Pancreas (tissue), 10 donors: ENCODE measurements around the gene ATAD3C. TPM values are rescaled to one million over a fixed set of nuclear protein-coding genes. Genes with fewer than 3 reads are reported as not detected.
"Not testable (repeated sequence)": the region's sequence is repeated elsewhere in the genome, so short reads cannot be mapped to it uniquely, and the experiment has no call there.

Experiments
- ATAC-seq, 4 donors: fragments of 200-7000 bp; cut with Tn5 transposase; one replicate each; pipeline versions ENCODE4 v1.8.0 to v1.9.1; 2020; ENCODE audit warnings: mild to moderate bottlenecking in 4 of 4, moderate library complexity in 4 of 4
- DNase-seq, 6 donors: peaks; one replicate each; pipeline ENCODE4 v3.0.0-alpha.2; 2020
- FAIRE-seq: peaks from 2 replicates; lab custom pipeline; 2012; peaks lifted over from hg19 to GRCh38; lab: Jason Lieb, UNC
- H3K27ac ChIP-seq, 4 donors: fragments of 200-600 bp; sonication (generic); 1 replicate in 3 of 4; 2 replicates in 1 of 4; pipeline versions ENCODE4 v1.5.0 to v1.8.0; 2020
- H3K27me3 ChIP-seq, 4 donors: fragments of 200-600 bp; one replicate each; pipeline ENCODE4 v1.8.0; 2021
- H3K36me3 ChIP-seq, 3 donors: fragments of 200-600 bp; sonication (generic) in 1 of 3; one replicate each; pipeline versions ENCODE4 v1.5.0 to v1.8.0; 2020 to 2021
- H3K4me1 ChIP-seq, 3 donors: fragments of 200-600 bp; one replicate each; pipeline ENCODE4 v1.8.0; 2021
- H3K4me3 ChIP-seq, 4 donors: fragments of 200-600 bp; sonication (generic) in 2 of 4; one replicate each; pipeline versions ENCODE4 v1.5.0 to v1.8.0; 2020 to 2021
- H3K9me3 ChIP-seq, 4 donors: fragments of 200-600 bp; one replicate each; pipeline ENCODE4 v1.8.0; 2021
- CTCF ChIP-seq, 4 donors: fragments of 200-600 bp; sonication (generic) in 3 of 4; IDR thresholded peaks; one replicate each; pipeline versions ENCODE4 v1.5.0 to v1.8.0; 2021; ENCODE audit warnings: antibody characterized with exemption in 4 of 4
- WGBS, 2 donors: extraction: QIAGEN DNeasy Blood & Tissue Kit; methylation state at CpG; one replicate each; pipeline ENCODE4 v1.1.7; 2013; 5-methylcytosine and 5-hydroxymethylcytosine counted together
- intact Hi-C, 3 donors: fragments of 100-400 bp; cut with DNase I; formaldehyde crosslinking; loops; one replicate each; pipeline versions ENCODE4 v1.11.1 to v1.14.2; 2022
- polyA plus RNA-seq, 2 donors: library from polyadenylated mRNA; stranded (reverse); fragments of 200-250 nt; gene quantifications; one replicate each; pipeline ENCODE4 v1.2.3, GENCODE V29; 2013
- total RNA-seq, 6 donors: library from RNA; stranded (reverse); fragmentation: NEBNext Ultra II Directional in 4 of 6; extraction: Animal tissue kit (Norgen Biotek cat#: 25700) in 4 of 6; gene quantifications; one replicate each; pipeline versions ENCODE4 v1.2.1 to v1.2.4, GENCODE V29; 2021 to 2023
- donor health status: healthy with polysubstance abuse.
- donor health status: DM: no; HTN: no; CAD: no; lungs with moderate emphysema.
- donor health status: DM: no; HTN: no; CAD: no.
- donor health status: control.
- donor health status: control.
- donor health status: Bipolar disorder and iron deficiency.
- donor health status: DM: yes; HTN: yes; CAD: no.
- donor health status: DM: no; HTN: no; CAD: no.
- donor health status: DM: no; HTN: no; CAD: no.
- donor health status: DM: yes; HTN: yes; CAD: no.

ATAD3C gene
- total and polyA plus RNA-seq, 8 donors: 2.4 to 22.0 (median 7.5) TPM

- no peak for FAIRE-seq
- Histone ChIP-seq H3K9me3 (no peaks in the 10 kb centered on the region), H3K27me3 (no peaks in the 10 kb centered on the region), H3K4me1 (peaks cover 14 to 20% (median 15%) of the 10 kb centered on the region in 3 donors), H3K4me3 (peak overlapping the region; percentile 84 to 99 (median 98)), H3K36me3 (peaks cover 0 to 14% (median 13%) of the 10 kb centered on the region in 3 donors), H3K27ac (peak overlapping the region in 2 of 4 donors; percentile 66 to 69)
- WGBS, 2 donors: 33 to 39% methylated on average over 43 of the region's 43 CpGs
- DNase-seq: peak in 2 of 6 donors; percentile 13 to 61
- intact Hi-C loops: no loop called here
- no peak for TF ChIP-seq CTCF (IDR thresholded peaks at IDR 0.05)
- peak in 1 of 4 donors; percentile 1 for ATAC-seq
Observed at GRCh38 chr1:1406101-1406820, 43.2 kb upstream of the ATAD3C start.

GRCh38 chr1:1406821-1407635 lies 42.5 kb upstream of the ATAD3C start, which contains the start of gene MRPL20:
Gene MRPL20 (minus strand): TSS chr1:1407293. CDS start chr1:1407217, 76 bp downstream.
- no peaks in the 10 kb centered on the region for H3K9me3 ChIP-seq
- FAIRE-seq (no peak), ATAC-seq (peak; percentile 98 to 99 (median 98)), DNase-seq (peak; percentile 89 to 97 (median 92))
- H3K36me3 ChIP-seq: peaks cover 0 to 14% (median 8%) of the 10 kb centered on the region in 3 donors
- peak within 1 kb of the TSS; percentile 66 to 70 (median 69) for H3K27ac ChIP-seq
- TF ChIP-seq CTCF (IDR thresholded peaks at IDR 0.05): no peak
- intact Hi-C loops: no loop called here
- WGBS, 2 donors: 0 to 1% methylated on average over 92 to 98 of the region's 98 CpGs
- peak within 1 kb of the TSS; percentile 84 to 99 (median 98) for H3K4me3 ChIP-seq
- H3K27me3 ChIP-seq: no peaks in the 10 kb centered on the region
- peaks cover 14 to 20% (median 15%) of the 10 kb centered on the region in 3 donors for H3K4me1 ChIP-seq

DNA sequence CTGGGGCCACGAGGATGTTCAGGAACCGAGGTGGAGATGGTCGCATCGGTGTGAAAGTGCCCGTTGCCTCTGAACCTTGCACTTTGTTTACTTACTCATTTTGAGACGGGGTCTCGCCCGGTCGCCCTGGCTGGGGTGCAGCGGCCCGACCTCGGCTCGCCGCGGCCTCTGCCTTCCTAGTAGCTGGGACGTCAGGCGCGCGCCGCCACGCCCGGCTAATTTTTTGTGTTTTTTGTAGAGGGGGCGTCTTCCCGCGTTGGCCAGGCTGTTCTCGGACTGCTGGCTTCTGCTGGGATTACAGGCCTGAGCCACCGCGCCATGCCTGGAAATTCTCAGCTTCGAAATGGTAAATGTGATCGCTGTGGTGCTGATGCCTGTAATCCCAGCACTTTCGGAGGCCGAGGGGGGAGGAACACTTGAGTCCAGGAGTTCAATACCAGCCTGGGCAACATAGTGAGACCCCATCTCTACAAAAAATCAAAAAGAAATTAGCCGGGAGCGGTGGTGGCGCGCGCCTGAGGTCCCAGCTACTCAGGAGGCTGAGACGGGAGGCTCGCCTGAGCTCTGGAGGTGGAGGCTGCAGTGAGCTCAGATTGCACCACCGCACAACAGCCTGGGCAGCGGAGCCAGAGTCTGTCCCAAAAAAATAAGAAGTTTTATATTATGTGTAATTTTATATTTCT lies 41.7 kb upstream of the ATAD3C start:
- ATAC-seq (peak in 2 of 4 donors; percentile 15 to 25), DNase-seq (peak in 2 of 6 donors; percentile 53 to 64), FAIRE-seq (no peak)
- H3K9me3 ChIP-seq: no peaks in the 10 kb centered on the region
- TF ChIP-seq CTCF (IDR thresholded peaks at IDR 0.05): no peak
- H3K4me3 ChIP-seq: peak overlapping the region; percentile 84 to 99 (median 98)
- 7 to 8% methylated on average over 41 of the region's 41 CpGs for WGBS, 2 donors
- peaks cover 0 to 14% (median 6%) of the 10 kb centered on the region in 3 donors for H3K36me3 ChIP-seq
- intact Hi-C loops: no loop called here
- H3K27me3 ChIP-seq: no peaks in the 10 kb centered on the region
- H3K27ac ChIP-seq: peak overlapping the region; percentile 66 to 70 (median 69)
- H3K4me1 ChIP-seq: peaks cover 14 to 20% (median 15%) of the 10 kb centered on the region in 3 donors

GRCh38 chr1:1410238-1410637 lies 39.3 kb upstream of the ATAD3C start:
- H3K27me3 ChIP-seq, H3K36me3 ChIP-seq, H3K4me3 ChIP-seq, intact Hi-C loops, ATAC-seq, H3K27ac ChIP-seq, H3K9me3 ChIP-seq, FAIRE-seq: not testable (repeated sequence)
- 75 to 77% methylated on average over 8 of the region's 8 CpGs for WGBS, 2 donors
- H3K4me1 ChIP-seq: peaks cover 14 to 18% (median 15%) of the 10 kb centered on the region in 3 donors
- DNase-seq: peak in 1 of 6 donors; percentile 5

DNA sequence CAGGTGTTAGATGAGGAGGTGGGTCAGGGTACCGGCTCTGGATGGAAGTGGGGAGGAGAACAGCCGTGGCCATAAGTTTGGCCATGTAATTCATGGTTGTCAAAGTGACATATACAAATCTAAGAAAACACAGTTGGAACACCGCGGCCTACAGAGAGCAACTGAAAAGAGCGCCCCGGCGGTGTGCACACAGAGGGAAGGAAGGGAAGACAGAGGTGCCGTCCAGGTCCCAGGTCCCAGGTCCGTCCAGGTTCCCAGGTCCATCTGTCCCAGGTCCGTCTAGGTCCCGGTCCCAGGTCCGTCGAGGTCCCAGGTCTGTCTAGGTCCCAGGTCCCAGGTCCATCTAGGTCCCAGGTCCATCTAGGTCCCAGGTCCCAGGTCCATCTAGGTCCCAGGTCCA lies 37.9 kb upstream of the ATAD3C start:
- DNase-seq: peak in 1 of 6 donors; percentile 67
- Histone ChIP-seq H3K27me3 (no peaks in the 10 kb centered on the region), H3K36me3 (no peaks in the 10 kb centered on the region), H3K4me3 (no peak overlapping the region), H3K27ac (no peak overlapping the region), H3K9me3 (no peaks in the 10 kb centered on the region), H3K4me1 (peaks cover 7 to 9% (median 8%) of the 10 kb centered on the region in 3 donors)
- intact Hi-C loops: no loop called here
- TF ChIP-seq CTCF (IDR thresholded peaks at IDR 0.05): no peak
- FAIRE-seq: no peak
- ATAC-seq: no peak
- 96 to 97% methylated on average over 13 of the region's 13 CpGs for WGBS, 2 donors

- H3K9me3 ChIP-seq, H3K4me3 ChIP-seq, ATAC-seq, FAIRE-seq, H3K27ac ChIP-seq, H3K4me1 ChIP-seq, intact Hi-C loops, H3K27me3 ChIP-seq, H3K36me3 ChIP-seq: not testable (repeated sequence)
- WGBS, 2 donors: 96 to 97% methylated on average over 11 of the region's 11 CpGs
- peak in 1 of 6 donors; percentile 5 for DNase-seq
Observed at GRCh38 chr1:1412311-1412902, 37.1 kb upstream of the ATAD3C start.
